HUES6 (cell line): ENCODE results near the gene OSBPL7.
A peak's percentile ranks its signal among the peaks of the same experiment; 100 is the strongest.

Source experiments
- H3K27ac ChIP-seq: 2 replicates; pipeline ENCODE4 v1.7.0; 2013; ENCODE audit warnings: low read depth, mild to moderate bottlenecking, low read length, inconsistent platforms
- H3K27me3 ChIP-seq: 2 replicates; pipeline ENCODE4 v1.6.1; 2013; ENCODE audit warnings: low read length; ENCODE audit not compliant: control insufficient read depth, insufficient read depth
- H3K36me3 ChIP-seq: 2 replicates; pipeline ENCODE4 v1.6.1; 2013; ENCODE audit warnings: low read length; ENCODE audit not compliant: control insufficient read depth, insufficient read depth
- H3K4me1 ChIP-seq: 2 replicates; pipeline ENCODE4 v1.6.1; 2013; ENCODE audit warnings: low read length; ENCODE audit not compliant: control insufficient read depth, insufficient read depth
- H3K4me3 ChIP-seq: 2 replicates; pipeline ENCODE4 v1.5.1; 2013; ENCODE audit warnings: low read depth, low read length
- H3K9ac ChIP-seq: one replicate; pipeline ENCODE4 v1.6.1; 2013; ENCODE audit warnings: mild to moderate bottlenecking, low read length
- H3K9me3 ChIP-seq: 2 replicates; pipeline ENCODE4 v1.6.1; 2013; ENCODE audit warnings: low read depth, low read length; ENCODE audit not compliant: control insufficient read depth, insufficient read depth

OSBPL7 gene

GRCh38 chr17:47821424-47822391 lies at the start of gene OSBPL7:
Gene OSBPL7, minus strand, starts transcription at chr17:47821794. Its CDS starts 1,516 bp downstream, at chr17:47820278.
- Histone ChIP-seq H3K9ac (peak within 1 kb of the TSS; percentile 49), H3K4me1 (peaks cover 13% of the 10 kb centered on the region), H3K27me3 (no peaks in the 10 kb centered on the region), H3K9me3 (no peaks in the 10 kb centered on the region), H3K36me3 (peaks cover 36% of the 10 kb centered on the region), H3K27ac (no peak within 1 kb of the TSS), H3K4me3 (peak within 1 kb of the TSS; percentile 73)

DNA sequence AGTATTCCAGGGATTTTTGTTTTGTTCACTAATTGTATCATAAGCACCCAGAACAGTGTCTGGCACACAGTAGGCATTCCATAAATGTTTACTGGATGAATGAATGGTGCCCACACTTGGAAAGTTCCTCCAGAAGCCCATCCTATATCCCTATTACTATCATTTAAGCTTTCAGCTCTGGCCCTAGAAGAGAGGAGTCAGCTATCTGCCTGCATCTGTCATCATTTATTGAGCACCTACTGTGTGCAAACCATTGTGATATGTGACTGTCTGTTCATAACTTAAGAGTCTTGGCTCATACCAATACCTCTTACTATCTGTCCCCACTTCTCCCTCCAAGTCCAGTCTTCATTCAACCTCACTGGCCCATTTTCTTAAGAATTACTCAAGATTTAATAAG lies 49.5 kb upstream of the OSBPL7 start:
- no peak overlapping the region for H3K9ac ChIP-seq
- H3K27me3 ChIP-seq, result peaks cover 39% of the 10 kb centered on the region
- no peaks in the 10 kb centered on the region for H3K9me3 ChIP-seq
- H3K4me3 ChIP-seq, result no peak overlapping the region
- peaks cover 54% of the 10 kb centered on the region for H3K4me1 ChIP-seq
- H3K27ac ChIP-seq, result no peak overlapping the region
- no peaks in the 10 kb centered on the region for H3K36me3 ChIP-seq

DNA sequence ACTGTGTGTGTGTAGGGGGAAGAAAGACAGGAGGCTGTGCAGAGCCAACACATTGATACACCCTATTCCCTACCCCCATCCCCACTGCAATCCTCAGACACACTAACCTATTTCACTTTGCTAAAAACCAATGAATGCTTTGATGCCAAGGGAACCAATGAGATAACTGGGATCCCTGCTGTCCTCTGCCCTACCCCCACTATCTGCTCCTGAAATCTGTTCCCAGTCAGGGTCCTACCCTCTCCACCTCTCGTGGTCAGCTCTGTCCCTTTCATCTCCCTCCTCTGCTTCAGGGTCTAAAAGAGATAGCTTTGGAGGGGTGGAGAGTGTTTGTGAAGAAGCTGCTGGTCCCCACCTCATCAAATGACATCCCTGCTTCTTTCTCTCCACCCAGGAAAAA lies 48.5 kb upstream of the OSBPL7 start:
- H3K27ac ChIP-seq, result no peak overlapping the region
- H3K9me3 ChIP-seq, result no peaks in the 10 kb centered on the region
- H3K4me3 ChIP-seq, result no peak overlapping the region
- peaks cover 45% of the 10 kb centered on the region for H3K4me1 ChIP-seq
- H3K9ac ChIP-seq, result no peak overlapping the region
- H3K27me3 ChIP-seq, result peaks cover 48% of the 10 kb centered on the region
- H3K36me3 ChIP-seq, result no peaks in the 10 kb centered on the region

GRCh38 chr17:47869114-47869513 lies 47.5 kb upstream of the OSBPL7 start:
- no peak overlapping the region for H3K9ac ChIP-seq
- peaks cover 39% of the 10 kb centered on the region for H3K4me1 ChIP-seq
- H3K27me3 ChIP-seq, result peaks cover 49% of the 10 kb centered on the region

DNA sequence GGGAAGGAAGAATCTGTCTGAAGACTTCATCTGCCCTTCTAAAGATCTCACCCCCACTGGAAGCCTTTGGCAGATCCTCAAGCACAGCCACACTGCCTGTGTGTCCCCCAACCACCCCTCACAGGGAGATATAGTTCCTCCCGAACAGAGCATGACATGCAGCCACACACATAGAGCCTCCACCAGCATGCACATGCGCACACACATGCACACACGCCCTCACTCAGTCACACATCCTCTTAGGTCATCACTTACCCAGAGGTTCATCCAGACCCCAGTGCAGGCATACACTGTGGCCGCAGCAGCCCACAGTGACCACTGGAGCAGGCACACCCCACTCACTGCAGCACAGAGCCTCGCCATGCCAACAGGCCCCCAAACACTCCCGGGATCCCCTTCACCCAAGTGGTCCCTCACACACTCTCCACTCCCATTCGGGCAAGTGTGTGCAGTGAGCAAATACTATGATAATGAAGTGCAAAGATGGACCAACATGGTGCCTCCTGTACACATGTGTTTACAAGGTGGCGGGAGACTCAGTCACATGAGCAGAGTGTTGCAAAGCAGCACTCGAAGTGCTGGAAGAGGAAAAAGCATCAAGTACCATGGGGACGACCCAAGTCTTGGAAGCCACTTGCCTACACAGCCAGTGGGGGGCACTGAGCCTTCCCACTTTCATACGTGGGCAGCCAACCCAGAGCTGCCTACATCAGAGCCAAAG lies 46.4 kb upstream of the OSBPL7 start:
- peaks cover 31% of the 10 kb centered on the region for H3K4me1 ChIP-seq
- peaks cover 49% of the 10 kb centered on the region for H3K27me3 ChIP-seq
- no peak overlapping the region for H3K4me3 ChIP-seq

More at GRCh38 chr17:47869114-47869513, 47.5 kb upstream of the OSBPL7 start:
- Histone ChIP-seq H3K27ac (no peak overlapping the region), H3K9me3 (no peaks in the 10 kb centered on the region), H3K36me3 (no peaks in the 10 kb centered on the region), H3K4me3 (no peak overlapping the region)

GRCh38 chr17:47866941-47867340 lies 45.3 kb upstream of the OSBPL7 start:
- no peak overlapping the region for H3K9ac ChIP-seq
- peaks cover 46% of the 10 kb centered on the region for H3K27me3 ChIP-seq
- H3K9me3 ChIP-seq, result no peaks in the 10 kb centered on the region
- peaks cover 28% of the 10 kb centered on the region for H3K4me1 ChIP-seq
- no peaks in the 10 kb centered on the region for H3K36me3 ChIP-seq
- no peak overlapping the region for H3K27ac ChIP-seq
- H3K4me3 ChIP-seq, result no peak overlapping the region

More for the DNA sequence above, 46.4 kb upstream of the OSBPL7 start:
- H3K36me3 ChIP-seq, result no peaks in the 10 kb centered on the region
- H3K27ac ChIP-seq, result no peak overlapping the region
- no peaks in the 10 kb centered on the region for H3K9me3 ChIP-seq
- H3K9ac ChIP-seq, result no peak overlapping the region

DNA sequence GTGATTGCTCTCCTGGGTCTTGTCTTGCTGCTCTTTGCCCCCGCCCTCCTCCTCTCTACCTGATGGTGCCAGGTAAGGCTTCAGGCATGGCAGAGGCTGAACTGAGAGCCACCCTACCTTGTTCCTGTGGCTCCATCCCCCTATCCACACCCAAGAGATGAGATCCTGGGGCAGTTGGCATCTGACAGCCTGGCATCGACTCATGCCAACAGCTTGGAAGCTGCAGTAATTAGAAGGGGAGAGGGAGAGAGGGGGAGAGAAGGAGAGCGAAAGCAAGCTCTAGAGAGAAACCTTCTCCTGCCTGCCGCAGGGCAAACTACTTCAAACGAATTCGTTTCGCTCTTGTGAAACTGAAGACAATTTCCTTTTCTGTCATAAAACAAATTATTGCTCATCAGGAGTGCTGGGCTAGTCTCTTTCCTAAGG lies 43.2 kb upstream of the OSBPL7 start:
- H3K36me3 ChIP-seq, result no peaks in the 10 kb centered on the region
- H3K27ac ChIP-seq, result no peak overlapping the region
- peaks cover 31% of the 10 kb centered on the region for H3K27me3 ChIP-seq
- H3K4me3 ChIP-seq, result no peak overlapping the region
- no peaks in the 10 kb centered on the region for H3K9me3 ChIP-seq
- H3K9ac ChIP-seq, result no peak overlapping the region
- H3K4me1 ChIP-seq, result peaks cover 18% of the 10 kb centered on the region

GRCh38 chr17:47862621-47863440 lies 41.2 kb upstream of the OSBPL7 start:
- peaks cover 26% of the 10 kb centered on the region for H3K27me3 ChIP-seq
- no peaks in the 10 kb centered on the region for H3K9me3 ChIP-seq
- H3K4me1 ChIP-seq, result peaks cover 13% of the 10 kb centered on the region; the same call in 1 of the 2 replicates
- H3K4me3 ChIP-seq, result no peak overlapping the region
- H3K27ac ChIP-seq, result no peak overlapping the region
- H3K9ac ChIP-seq, result no peak overlapping the region
- no peaks in the 10 kb centered on the region for H3K36me3 ChIP-seq

DNA sequence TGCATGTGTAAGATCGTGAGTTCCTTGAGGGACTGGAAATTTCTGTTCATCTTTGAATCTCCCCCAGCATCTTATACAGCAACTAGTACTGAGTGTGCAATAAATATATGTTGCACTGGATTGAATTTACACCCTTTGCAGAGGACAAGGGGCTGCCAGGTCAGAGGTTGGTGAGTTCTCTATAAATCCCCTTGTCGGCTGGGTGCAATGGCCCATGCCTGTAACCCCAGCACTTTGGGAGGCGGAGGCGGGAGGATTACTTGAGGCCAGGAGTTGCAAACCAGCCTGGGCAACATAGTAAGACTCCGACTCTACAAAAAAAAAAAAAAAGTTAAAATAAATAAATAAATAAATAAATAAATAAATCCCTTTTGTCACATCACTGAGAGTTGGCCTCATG lies 38.8 kb upstream of the OSBPL7 start:
- H3K9ac ChIP-seq, result no peak overlapping the region
- H3K9me3 ChIP-seq, result no peaks in the 10 kb centered on the region
- H3K4me1 ChIP-seq, result peaks cover 27% of the 10 kb centered on the region; the same call in 1 of the 2 replicates
- no peak overlapping the region for H3K4me3 ChIP-seq
- H3K36me3 ChIP-seq, result no peaks in the 10 kb centered on the region
- peaks cover 29% of the 10 kb centered on the region for H3K27me3 ChIP-seq
- no peak overlapping the region for H3K27ac ChIP-seq

DNA sequence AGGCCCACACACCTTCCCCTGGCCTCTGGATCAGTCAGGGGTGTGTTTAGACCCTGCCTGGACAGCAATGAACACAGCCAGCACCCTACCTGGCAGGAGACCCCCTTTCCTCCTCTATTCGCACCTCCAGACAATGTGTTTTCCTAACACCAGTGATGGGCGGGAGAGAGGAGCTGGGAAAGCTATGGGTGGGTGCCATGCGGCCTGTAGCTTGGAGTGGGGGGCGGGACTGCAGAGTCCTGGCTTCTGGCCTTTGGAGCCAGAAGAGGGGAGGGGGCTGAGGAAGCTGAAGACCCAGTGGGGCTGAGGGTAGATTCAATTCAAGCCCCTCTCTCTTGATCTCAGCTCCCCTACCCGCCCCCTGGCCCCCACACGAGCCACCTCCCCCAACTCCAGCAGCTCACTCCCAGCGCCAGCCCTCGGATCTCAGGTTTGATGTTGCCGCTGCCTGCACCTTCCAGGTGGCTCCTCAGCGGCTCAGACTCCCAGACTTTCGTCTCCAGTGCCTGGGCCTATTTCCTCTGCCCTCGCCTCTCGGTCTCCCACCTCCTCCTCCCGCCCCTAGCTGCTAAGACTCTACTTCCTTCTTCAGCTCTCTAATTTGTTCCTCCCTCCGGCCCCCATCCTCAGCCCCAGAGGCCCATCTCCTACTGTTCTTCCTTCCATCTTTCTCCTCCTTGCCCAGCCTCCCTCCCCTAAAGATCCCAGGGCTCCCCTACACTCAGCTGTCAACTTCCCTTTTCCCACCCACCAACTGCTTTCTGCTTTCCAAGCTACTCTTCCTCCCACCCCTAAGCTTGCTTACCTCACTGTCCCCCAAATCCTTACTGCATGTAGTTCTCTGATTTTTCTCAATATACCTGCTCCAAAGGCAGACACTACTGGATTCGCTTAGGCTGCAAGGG lies 36.2 kb upstream of the OSBPL7 start:
- Histone ChIP-seq H3K9ac (no peak overlapping the region), H3K36me3 (no peaks in the 10 kb centered on the region), H3K27ac (no peak overlapping the region), H3K27me3 (peaks cover 50% of the 10 kb centered on the region), H3K4me1 (peaks cover 34% of the 10 kb centered on the region; the same call in 1 of the 2 replicates), H3K4me3 (no peak overlapping the region), H3K9me3 (no peaks in the 10 kb centered on the region)
